ENCODE data around the gene GNPTAB.
"Not testable (repeated sequence)": the region's sequence is repeated elsewhere in the genome, so short reads cannot be mapped to it uniquely, and the experiment has no call there.

GNPTAB gene

DNA sequence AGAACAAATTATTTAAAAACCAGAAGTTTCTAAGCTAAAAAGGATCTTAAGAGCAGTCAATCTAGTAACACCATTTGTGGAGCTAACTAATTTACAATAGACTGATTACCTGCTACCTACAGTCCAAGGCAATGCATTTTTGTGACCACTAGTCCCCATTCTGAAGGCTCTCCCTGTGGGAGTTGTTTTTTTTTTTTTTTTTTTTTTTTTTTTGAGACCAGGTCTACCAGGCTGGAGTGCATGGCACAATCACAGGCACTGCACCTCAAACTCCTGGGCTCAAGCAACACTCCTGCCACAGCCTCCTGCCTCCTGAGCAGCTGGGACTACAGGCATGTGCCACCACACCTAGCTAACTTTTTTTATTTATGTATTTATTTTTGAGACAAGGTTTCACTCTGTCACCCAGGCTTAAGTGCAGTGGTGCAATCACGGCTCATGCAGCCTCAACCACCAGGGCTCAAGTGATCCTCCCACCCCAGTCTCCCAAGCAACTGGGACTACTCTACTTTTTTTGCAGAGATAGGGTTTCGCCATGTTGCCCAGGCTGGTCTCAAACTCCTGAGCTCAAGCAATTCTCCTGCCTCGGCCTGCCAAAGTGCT, 3.9 kb downstream of the GNPTAB start:
- DNase-seq (ENCODE audit: low read depth, low spot score) = no peak
- peaks cover 6% of the 10 kb centered on the region for H3K4me1 ChIP-seq (ENCODE audit: control insufficient read depth, insufficient read depth, low read length)
- no CpG with 5 or more reads among the region's 3 CpGs for WGBS (ENCODE audit: insufficient coverage, insufficient read length)
- H3K27me3 ChIP-seq (ENCODE audit: control insufficient read depth, insufficient read depth, low read length) = no peaks in the 10 kb centered on the region
- no peaks in the 10 kb centered on the region; the same call in 1 of the 2 replicates for H3K36me3 ChIP-seq (ENCODE audit: control insufficient read depth, insufficient read depth, low read length)
- H3K27ac ChIP-seq (ENCODE audit: low read length) = no peak overlapping the region
- no peak overlapping the region for H3K4me3 ChIP-seq (ENCODE audit: low read length)
- H3K9me3 ChIP-seq (ENCODE audit: control insufficient read depth, insufficient read depth, low read length) = no peaks in the 10 kb centered on the region

DNA sequence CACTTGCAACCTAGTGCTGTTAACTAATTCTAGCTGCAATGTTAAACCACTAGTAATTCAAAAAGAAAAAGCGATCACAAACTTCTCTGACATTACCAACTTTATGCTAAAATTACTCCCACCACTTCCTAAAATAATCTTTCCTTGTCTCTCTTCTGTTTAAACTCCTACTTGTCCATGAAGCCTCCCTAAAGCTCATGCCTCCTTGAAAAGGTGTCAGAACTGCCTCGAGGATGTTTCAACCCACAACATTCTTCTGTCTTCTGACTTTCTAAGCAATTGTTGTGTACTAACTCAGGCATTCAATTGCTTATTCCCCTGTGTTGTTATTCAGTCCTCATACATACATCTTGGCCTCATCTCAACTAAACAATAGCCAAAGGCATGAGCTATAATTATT, 5.9 kb downstream of the GNPTAB start:
- Histone ChIP-seq H3K4me3 (ENCODE audit: low read length) (no peak overlapping the region), H3K27me3 (ENCODE audit: control insufficient read depth, insufficient read depth, low read length) (no peaks in the 10 kb centered on the region), H3K4me1 (ENCODE audit: control insufficient read depth, insufficient read depth, low read length) (peaks cover 6% of the 10 kb centered on the region), H3K36me3 (ENCODE audit: control insufficient read depth, insufficient read depth, low read length) (no peaks in the 10 kb centered on the region; the same call in 1 of the 2 replicates), H3K9me3 (ENCODE audit: control insufficient read depth, insufficient read depth, low read length) (no peaks in the 10 kb centered on the region), H3K27ac (ENCODE audit: low read length) (no peak overlapping the region)
- DNase-seq (ENCODE audit: low read depth, low spot score) = no peak
- WGBS (ENCODE audit: insufficient coverage, insufficient read length) = 100% methylated on average over 1 of the region's 2 CpGs

DNA sequence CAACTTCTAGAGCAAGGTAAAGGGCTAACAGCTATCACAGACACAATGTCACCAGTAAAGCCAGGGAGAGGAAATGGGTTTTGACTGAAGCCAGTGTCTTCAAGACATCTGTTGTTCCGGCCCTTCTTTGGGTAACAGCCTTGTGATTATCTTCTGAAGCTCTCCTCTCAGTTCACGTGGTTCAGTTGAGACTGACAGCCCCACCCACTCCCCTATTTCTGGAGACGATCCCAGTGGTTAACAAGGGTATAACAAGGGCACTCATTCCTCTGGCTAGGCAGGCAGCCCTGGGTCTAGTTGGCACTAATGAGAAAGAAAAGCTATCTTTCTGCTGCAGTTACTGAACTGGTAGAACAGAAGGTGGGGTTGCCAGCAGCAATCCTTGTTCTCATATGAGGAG, 6.9 kb downstream of the GNPTAB start:
- peaks cover 6% of the 10 kb centered on the region for H3K4me1 ChIP-seq (ENCODE audit: control insufficient read depth, insufficient read depth, low read length)
- no peaks in the 10 kb centered on the region for H3K27me3 ChIP-seq (ENCODE audit: control insufficient read depth, insufficient read depth, low read length)
- H3K4me3 ChIP-seq (ENCODE audit: low read length) = no peak overlapping the region
- no peaks in the 10 kb centered on the region for H3K9me3 ChIP-seq (ENCODE audit: control insufficient read depth, insufficient read depth, low read length)
- no peaks in the 10 kb centered on the region; the same call in 1 of the 2 replicates for H3K36me3 ChIP-seq (ENCODE audit: control insufficient read depth, insufficient read depth, low read length)
- no CpG with 5 or more reads among the region's 3 CpGs for WGBS (ENCODE audit: insufficient coverage, insufficient read length)
- no peak overlapping the region for H3K27ac ChIP-seq (ENCODE audit: low read length)
- no peak for DNase-seq (ENCODE audit: low read depth, low spot score)

DNA sequence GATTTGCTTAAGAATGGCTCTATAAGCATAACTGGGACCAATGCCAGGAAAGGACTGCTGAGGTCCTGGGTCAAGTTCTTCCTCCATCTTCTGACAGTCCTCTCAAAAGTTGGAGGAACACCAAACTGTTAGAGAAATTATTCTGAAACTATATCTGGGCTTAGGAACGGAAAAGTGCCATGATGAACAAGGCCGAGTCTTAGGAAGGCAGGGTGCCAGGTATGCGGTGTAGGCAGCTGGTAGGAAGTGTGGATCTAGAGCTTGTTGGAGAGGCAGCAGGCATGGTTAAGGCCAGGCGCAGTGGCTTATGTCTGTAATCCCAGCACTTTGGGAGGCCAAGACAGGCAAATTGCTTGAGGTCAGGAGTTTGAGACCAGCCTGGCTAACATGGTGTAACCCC, 7.7 kb downstream of the GNPTAB start:
- no CpG with 5 or more reads among the region's 4 CpGs for WGBS (ENCODE audit: insufficient coverage, insufficient read length)
- no peak for DNase-seq (ENCODE audit: low read depth, low spot score)
- Histone ChIP-seq H3K4me1 (ENCODE audit: control insufficient read depth, insufficient read depth, low read length) (peaks cover 6% of the 10 kb centered on the region), H3K27me3 (ENCODE audit: control insufficient read depth, insufficient read depth, low read length) (no peaks in the 10 kb centered on the region), H3K27ac (ENCODE audit: low read length) (no peak overlapping the region), H3K4me3 (ENCODE audit: low read length) (no peak overlapping the region), H3K9me3 (ENCODE audit: control insufficient read depth, insufficient read depth, low read length) (no peaks in the 10 kb centered on the region), H3K36me3 (ENCODE audit: control insufficient read depth, insufficient read depth, low read length) (no peaks in the 10 kb centered on the region; the same call in 1 of the 2 replicates)

DNA sequence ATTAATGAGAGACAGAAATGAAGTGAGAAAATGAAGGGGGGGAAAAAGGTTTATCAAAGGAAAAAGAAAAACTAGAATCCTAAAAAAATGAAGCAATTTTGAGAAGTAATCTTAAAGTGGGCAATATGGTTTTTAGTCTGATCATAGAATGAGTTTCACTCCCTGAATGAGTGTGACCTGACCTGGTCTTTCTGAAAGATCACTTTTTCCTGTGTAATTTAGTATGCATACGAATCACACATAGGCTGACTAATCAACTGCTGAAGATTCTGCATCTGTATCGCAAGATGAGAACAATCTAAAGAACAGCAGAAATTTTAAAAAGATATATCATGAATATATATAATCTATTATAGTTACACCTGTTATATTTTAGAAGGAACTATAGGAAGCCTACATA, 11.3 kb downstream of the GNPTAB start:
- Histone ChIP-seq H3K36me3 (ENCODE audit: control insufficient read depth, insufficient read depth, low read length) (no peaks in the 10 kb centered on the region; the same call in 1 of the 2 replicates), H3K27ac (ENCODE audit: low read length) (no peak overlapping the region), H3K4me3 (ENCODE audit: low read length) (no peak overlapping the region), H3K27me3 (ENCODE audit: control insufficient read depth, insufficient read depth, low read length) (no peaks in the 10 kb centered on the region), H3K4me1 (ENCODE audit: control insufficient read depth, insufficient read depth, low read length) (peaks cover 5% of the 10 kb centered on the region), H3K9me3 (ENCODE audit: control insufficient read depth, insufficient read depth, low read length) (no peaks in the 10 kb centered on the region)
- DNase-seq (ENCODE audit: low read depth, low spot score) = no peak
- WGBS (ENCODE audit: insufficient coverage, insufficient read length) = no CpG with 5 or more reads among the region's 2 CpGs

DNA sequence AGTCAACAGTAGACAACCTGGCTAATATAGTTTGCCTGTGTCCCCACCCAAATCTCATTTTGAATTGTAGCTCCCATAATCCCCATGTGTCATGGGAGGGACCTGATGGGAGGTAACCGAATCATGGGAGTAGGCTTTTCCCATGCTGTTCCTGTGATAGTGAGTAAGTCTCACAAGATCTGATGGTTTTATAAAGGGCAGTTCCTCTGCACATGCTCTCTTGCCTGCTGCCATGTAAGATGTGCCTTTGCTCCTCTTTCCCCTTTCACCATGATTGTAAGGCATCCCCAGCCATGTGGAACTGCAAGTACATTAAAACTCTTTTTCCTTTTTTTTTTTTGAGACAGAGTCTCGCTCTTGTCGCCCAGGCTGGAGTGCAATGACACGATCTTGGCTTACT, 12.1 kb downstream of the GNPTAB start:
- not testable (repeated sequence) for H3K27me3 ChIP-seq (ENCODE audit: control insufficient read depth, insufficient read depth, low read length); DNase-seq (ENCODE audit: low read depth, low spot score)
- no CpG with 5 or more reads among the region's 4 CpGs for WGBS (ENCODE audit: insufficient coverage, insufficient read length)

DNA sequence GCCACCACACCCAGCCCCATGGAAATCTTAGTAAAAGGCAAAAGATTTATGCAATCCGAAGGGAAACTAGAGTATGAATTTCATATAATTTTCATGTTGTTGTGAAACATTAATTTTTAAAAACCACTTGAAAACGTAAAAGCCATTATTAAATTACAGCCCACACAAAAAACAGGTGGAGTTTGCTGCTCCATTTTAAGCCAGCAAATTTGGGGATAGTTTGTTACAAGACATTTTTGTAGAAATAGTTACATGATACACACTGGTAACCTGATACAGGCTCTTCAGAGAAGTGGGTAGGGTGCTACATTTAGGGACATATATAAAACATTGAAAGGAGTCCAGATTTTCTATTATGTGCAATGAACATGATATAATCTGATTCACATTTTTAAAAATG, 17.6 kb downstream of the GNPTAB start:
- Histone ChIP-seq H3K4me3 (ENCODE audit: low read length) (no peak overlapping the region), H3K9me3 (ENCODE audit: control insufficient read depth, insufficient read depth, low read length) (no peaks in the 10 kb centered on the region), H3K36me3 (ENCODE audit: control insufficient read depth, insufficient read depth, low read length) (no peaks in the 10 kb centered on the region), H3K27me3 (ENCODE audit: control insufficient read depth, insufficient read depth, low read length) (no peaks in the 10 kb centered on the region), H3K27ac (ENCODE audit: low read length) (no peak overlapping the region), H3K4me1 (ENCODE audit: control insufficient read depth, insufficient read depth, low read length) (no peaks in the 10 kb centered on the region)
- DNase-seq (ENCODE audit: low read depth, low spot score) = no peak
- no CpG with 5 or more reads among the region's 2 CpGs for WGBS (ENCODE audit: insufficient coverage, insufficient read length)

More for the DNA sequence above, 12.1 kb downstream of the GNPTAB start:
- H3K9me3 ChIP-seq (ENCODE audit: control insufficient read depth, insufficient read depth, low read length); H3K4me3 ChIP-seq (ENCODE audit: low read length); H3K36me3 ChIP-seq (ENCODE audit: control insufficient read depth, insufficient read depth, low read length); H3K27ac ChIP-seq (ENCODE audit: low read length); H3K4me1 ChIP-seq (ENCODE audit: control insufficient read depth, insufficient read depth, low read length): not testable (repeated sequence)

DNA sequence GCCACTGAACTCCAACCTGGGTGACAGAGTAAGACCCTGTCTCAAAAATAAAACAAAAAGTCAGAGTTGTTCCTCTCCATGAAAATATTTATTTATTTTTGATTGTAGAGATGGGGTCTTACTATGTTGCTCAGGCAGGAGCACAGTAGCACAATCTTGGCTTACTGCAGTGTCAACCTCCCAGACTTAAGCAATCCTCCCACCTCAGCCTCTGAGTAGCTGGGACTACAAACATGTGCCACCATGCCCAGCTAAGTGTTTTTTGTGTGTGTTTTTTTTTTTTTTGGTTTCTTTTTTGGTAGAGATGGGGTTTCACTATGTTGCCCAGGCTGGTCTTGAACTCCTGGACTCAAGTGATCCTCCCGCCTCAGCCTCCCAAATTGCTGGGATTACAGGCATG, 18.0 kb downstream of the GNPTAB start:
- not testable (repeated sequence) for H3K27me3 ChIP-seq (ENCODE audit: control insufficient read depth, insufficient read depth, low read length); H3K36me3 ChIP-seq (ENCODE audit: control insufficient read depth, insufficient read depth, low read length); H3K9me3 ChIP-seq (ENCODE audit: control insufficient read depth, insufficient read depth, low read length); H3K4me1 ChIP-seq (ENCODE audit: control insufficient read depth, insufficient read depth, low read length); DNase-seq (ENCODE audit: low read depth, low spot score); H3K4me3 ChIP-seq (ENCODE audit: low read length); H3K27ac ChIP-seq (ENCODE audit: low read length)
- WGBS (ENCODE audit: insufficient coverage, insufficient read length) = no CpG with 5 or more reads among the region's 1 CpG

DNA sequence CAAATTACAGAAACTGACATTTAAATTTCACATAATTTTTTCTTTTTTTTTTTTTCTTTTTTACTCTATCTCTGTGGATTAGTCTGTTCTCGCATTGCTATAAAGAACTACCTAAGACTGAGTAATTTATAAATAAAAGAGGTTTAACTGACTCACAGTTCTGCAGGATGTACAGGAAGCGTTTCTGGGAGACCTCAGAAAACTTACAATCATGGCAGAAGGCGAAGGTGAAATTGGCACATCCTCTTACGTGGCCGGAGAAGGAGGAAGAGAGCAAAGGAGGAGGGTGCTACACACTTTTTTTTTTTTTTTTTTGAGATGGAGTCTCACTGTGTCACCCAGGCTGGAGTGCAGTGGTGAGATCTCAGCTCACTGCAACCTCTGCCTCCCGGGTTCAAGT, 19.4 kb downstream of the GNPTAB start:
- H3K9me3 ChIP-seq (ENCODE audit: control insufficient read depth, insufficient read depth, low read length); H3K4me1 ChIP-seq (ENCODE audit: control insufficient read depth, insufficient read depth, low read length); DNase-seq (ENCODE audit: low read depth, low spot score); H3K4me3 ChIP-seq (ENCODE audit: low read length); H3K36me3 ChIP-seq (ENCODE audit: control insufficient read depth, insufficient read depth, low read length); H3K27ac ChIP-seq (ENCODE audit: low read length); H3K27me3 ChIP-seq (ENCODE audit: control insufficient read depth, insufficient read depth, low read length): not testable (repeated sequence)
- WGBS (ENCODE audit: insufficient coverage, insufficient read length) = no CpG with 5 or more reads among the region's 6 CpGs

DNA sequence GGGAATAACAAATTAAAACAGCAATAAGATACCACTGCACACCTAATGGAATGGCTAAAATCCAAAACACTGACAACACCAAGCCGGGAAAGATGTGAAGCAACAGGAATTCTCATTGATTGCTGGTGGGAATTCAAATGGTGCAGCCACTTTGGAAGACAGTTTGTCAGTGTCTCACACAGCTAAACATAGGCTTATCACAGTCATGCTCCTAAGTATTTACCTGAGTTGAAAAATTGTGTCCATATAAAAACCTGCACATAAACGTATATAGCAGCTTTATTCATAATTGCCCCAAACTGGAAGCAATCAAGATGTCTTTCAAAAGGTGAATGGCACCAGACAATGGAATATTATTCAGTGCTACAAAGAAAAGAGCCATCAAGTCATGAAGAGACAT, 21.6 kb downstream of the GNPTAB start:
- Histone ChIP-seq H3K4me3 (ENCODE audit: low read length) (no peak overlapping the region), H3K27me3 (ENCODE audit: control insufficient read depth, insufficient read depth, low read length) (no peaks in the 10 kb centered on the region), H3K27ac (ENCODE audit: low read length) (no peak overlapping the region), H3K36me3 (ENCODE audit: control insufficient read depth, insufficient read depth, low read length) (no peaks in the 10 kb centered on the region), H3K9me3 (ENCODE audit: control insufficient read depth, insufficient read depth, low read length) (no peaks in the 10 kb centered on the region), H3K4me1 (ENCODE audit: control insufficient read depth, insufficient read depth, low read length) (no peaks in the 10 kb centered on the region)
- WGBS (ENCODE audit: insufficient coverage, insufficient read length) = no CpG with 5 or more reads among the region's 2 CpGs
- no peak for DNase-seq (ENCODE audit: low read depth, low spot score)

DNA sequence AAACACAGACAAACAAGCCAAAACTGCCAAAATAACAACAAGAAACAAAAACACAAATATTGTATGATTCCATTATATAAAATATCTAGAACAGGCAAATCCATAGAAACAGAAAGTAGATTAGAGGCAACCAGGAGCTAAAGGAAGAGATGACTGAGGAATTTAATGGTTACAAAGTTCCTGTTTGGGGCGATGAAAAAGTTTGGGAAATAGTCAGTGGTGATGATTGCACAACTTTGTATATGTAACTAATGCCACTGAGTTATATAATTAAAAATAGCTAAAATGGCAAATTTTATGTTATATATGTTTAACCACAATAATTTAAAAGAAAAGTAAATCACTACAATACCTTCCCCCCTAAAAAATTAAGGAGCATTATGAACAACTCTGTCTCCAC, 24.5 kb downstream of the GNPTAB start:
- H3K36me3 ChIP-seq (ENCODE audit: control insufficient read depth, insufficient read depth, low read length) = no peaks in the 10 kb centered on the region
- no CpG with 5 or more reads among the region's 1 CpG for WGBS (ENCODE audit: insufficient coverage, insufficient read length)
- H3K27me3 ChIP-seq (ENCODE audit: control insufficient read depth, insufficient read depth, low read length) = no peaks in the 10 kb centered on the region
- no peak for DNase-seq (ENCODE audit: low read depth, low spot score)
- H3K27ac ChIP-seq (ENCODE audit: low read length) = no peak overlapping the region
- no peak overlapping the region for H3K4me3 ChIP-seq (ENCODE audit: low read length)
- H3K4me1 ChIP-seq (ENCODE audit: control insufficient read depth, insufficient read depth, low read length) = no peaks in the 10 kb centered on the region
- H3K9me3 ChIP-seq (ENCODE audit: control insufficient read depth, insufficient read depth, low read length) = no peaks in the 10 kb centered on the region
